NCI-H2196 treated with DMSO at 0.1 percent for 48 hours (cell line): ENCODE measurements around the gene PLEKHG4.

Experiments used
- DNase-seq: peaks from one replicate; lab custom pipeline; 2025; ENCODE audit not compliant: unreplicated experiment; lab: John Stamatoyannopoulos, UW

PLEKHG4 gene, protein sequence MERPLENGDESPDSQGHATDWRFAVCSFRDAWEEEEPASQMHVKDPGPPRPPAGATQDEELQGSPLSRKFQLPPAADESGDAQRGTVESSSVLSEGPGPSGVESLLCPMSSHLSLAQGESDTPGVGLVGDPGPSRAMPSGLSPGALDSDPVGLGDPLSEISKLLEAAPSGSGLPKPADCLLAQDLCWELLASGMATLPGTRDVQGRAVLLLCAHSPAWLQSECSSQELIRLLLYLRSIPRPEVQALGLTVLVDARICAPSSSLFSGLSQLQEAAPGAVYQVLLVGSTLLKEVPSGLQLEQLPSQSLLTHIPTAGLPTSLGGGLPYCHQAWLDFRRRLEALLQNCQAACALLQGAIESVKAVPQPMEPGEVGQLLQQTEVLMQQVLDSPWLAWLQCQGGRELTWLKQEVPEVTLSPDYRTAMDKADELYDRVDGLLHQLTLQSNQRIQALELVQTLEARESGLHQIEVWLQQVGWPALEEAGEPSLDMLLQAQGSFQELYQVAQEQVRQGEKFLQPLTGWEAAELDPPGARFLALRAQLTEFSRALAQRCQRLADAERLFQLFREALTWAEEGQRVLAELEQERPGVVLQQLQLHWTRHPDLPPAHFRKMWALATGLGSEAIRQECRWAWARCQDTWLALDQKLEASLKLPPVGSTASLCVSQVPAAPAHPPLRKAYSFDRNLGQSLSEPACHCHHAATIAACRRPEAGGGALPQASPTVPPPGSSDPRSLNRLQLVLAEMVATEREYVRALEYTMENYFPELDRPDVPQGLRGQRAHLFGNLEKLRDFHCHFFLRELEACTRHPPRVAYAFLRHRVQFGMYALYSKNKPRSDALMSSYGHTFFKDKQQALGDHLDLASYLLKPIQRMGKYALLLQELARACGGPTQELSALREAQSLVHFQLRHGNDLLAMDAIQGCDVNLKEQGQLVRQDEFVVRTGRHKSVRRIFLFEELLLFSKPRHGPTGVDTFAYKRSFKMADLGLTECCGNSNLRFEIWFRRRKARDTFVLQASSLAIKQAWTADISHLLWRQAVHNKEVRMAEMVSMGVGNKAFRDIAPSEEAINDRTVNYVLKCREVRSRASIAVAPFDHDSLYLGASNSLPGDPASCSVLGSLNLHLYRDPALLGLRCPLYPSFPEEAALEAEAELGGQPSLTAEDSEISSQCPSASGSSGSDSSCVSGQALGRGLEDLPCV

DNA sequence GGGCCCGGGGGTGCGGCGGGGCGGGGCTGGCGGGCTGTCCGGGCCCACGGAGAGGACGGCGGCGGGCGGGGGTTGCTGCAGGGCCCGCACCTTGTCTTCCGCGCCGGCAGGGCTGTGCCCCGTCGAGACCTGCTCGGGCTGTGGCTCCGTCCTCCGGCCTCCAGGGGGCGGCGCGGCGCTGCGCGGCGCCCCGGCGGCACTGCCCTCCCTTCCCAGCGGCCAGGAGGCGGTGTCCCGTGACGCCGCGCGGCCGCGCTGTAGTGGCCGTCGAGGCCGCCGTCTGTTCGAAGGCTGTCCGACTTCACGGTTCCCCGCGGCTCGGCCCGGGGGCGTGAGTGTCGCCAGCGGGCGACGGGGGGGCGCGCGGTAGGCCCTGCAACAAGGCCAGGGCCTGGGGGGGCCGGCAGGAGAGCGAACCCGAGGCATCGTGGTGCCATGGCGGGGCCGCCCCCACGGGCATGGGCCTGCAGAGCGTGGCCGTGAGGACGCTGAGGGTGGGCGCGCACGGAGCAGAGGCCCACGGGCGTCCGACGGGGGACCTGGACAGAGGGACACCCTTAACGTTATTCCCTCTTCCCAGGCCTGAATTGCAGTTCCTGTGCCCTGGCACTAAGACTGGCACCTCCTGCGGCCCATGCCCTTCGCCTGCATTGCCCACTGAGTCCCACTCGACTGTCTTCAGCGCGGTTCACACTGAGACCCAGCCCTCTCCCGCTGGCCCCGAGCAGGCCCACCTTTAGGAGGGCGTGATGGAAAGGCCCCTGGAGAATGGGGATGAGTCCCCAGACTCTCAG lies at the start of gene PLEKHG4:
PLEKHG4 (plus strand) TSS at position 237 of the 794 bp plus-strand sequence; CDS start at position 750, 513 bp downstream.
- peak; percentile 23 for DNase-seq

DNA sequence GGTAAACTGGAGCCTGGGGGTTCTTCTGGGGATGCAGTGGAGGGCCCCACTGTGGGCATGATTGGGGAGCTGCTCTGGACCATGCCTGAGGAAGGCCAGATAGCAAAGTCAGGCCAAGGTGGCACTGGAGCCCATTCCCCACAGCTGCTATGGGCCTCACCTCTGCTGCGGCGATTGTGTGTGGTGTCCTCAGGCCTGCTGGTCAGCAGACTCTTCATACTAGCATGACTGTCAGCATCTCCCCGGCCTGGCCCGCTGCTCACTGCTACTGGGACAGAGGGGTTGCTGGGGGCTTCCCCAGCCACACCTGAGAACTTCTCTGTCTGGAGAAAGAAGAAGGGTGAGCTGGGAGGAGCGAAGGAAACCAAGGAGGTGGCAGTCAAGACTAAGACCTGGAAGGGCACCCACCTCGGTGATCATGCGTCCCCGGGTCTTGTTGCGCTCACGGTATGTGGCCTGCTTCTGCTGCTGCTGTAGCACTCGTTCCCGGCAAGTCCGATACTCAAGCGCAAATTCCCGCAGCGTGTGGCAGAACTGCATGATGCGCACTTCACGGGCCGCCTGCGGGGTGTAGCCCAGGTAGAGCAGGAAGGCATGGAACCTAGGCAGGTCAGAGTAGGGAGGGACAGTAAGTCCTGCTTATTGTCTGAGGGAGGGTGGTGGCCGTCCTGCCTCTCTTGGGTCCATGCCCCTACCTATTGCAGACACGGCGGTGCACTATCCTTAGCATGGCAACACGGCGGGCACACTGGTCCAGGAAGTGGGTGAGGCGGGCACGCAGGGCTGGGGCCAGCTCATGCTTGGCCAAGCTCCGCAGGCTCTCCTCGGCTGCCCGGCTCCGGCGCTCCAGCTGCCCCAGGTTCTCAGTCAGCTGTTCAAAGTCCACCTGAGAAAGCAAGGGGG lies 49.2 kb upstream of the PLEKHG4 start:
- no peak for DNase-seq

DNA sequence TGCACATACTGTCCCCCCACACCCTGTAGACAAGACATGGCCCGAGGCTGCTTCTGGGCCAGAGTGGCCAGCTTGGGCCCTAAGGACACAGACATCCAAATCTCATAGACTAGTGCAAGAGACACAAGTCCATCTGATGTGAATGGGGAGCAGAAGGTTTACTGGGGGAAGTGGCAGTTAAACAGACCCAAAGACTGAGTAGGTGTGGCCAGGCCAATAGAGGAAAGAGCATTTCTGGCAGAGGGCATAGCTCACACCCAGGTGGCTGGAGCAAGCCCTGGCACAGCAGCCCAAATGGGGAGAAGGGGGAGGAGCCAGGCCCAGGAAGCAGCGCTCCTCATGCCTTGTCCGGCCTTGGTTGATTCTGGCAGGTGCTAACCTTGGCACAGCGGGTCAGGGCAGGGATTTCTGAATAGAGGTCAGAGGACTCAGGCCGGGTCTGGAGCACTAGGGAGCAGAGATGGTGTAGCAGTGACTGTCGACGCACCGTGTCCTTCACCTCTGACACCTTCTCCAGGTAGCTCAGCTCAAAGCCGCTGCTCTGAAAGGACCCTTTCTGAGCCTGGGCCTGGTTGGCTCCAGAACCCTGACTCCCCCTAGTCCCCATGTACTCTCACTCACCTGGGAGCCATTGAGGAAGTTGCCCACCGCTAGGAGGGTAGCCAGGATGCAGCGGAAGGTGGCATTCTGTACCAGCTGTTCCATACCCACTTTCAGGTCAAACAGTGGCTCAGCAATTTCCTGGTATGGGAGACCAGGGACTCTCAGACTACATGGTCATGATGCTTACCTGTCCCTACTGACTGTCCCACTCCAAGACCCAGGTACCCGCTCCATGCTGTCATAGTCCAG lies 48.3 kb upstream of the PLEKHG4 start:
- DNase-seq: peak; percentile 15

DNA sequence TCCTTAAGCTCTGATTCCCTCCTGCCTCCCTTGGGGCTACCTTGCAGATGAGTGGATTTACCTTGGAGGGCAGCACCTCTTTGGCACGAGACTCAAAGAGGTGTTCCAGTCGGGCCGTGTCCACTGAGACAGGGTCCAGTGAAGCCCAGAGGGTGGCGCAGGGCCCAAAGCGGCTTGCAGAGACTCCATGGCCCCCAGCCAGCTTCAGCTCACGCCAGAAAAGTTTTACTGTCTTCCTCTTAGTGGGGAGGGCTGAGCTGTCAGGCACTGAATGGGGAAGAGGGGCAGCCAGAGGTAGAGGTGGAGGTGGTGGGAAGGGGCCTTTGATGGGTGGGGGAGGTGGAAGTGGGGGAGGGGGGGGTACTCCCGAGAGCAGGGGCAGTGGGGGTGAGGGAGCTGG lies 45.7 kb upstream of the PLEKHG4 start:
- DNase-seq: no peak

DNA sequence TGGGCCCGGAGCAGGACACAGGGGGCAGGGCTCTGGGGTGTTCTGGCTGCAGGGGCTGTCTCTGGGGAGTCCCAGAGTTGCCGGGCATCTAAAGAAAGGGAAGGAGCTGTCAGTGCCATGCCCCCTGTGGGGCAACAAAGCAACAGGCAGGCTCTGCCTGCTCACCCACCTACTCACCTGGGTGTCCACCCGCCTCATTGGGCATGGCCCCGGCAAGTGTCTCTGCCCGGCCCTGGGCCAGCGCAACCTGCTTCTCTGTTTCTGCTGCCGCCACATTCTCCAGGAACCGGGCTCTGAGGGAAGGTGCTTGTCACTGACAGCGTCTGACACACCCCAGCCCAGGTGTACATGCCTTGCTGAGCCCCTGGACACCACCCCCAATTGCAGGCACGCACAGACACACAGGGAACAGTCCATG lies 45.1 kb upstream of the PLEKHG4 start:
- DNase-seq: no peak

DNA sequence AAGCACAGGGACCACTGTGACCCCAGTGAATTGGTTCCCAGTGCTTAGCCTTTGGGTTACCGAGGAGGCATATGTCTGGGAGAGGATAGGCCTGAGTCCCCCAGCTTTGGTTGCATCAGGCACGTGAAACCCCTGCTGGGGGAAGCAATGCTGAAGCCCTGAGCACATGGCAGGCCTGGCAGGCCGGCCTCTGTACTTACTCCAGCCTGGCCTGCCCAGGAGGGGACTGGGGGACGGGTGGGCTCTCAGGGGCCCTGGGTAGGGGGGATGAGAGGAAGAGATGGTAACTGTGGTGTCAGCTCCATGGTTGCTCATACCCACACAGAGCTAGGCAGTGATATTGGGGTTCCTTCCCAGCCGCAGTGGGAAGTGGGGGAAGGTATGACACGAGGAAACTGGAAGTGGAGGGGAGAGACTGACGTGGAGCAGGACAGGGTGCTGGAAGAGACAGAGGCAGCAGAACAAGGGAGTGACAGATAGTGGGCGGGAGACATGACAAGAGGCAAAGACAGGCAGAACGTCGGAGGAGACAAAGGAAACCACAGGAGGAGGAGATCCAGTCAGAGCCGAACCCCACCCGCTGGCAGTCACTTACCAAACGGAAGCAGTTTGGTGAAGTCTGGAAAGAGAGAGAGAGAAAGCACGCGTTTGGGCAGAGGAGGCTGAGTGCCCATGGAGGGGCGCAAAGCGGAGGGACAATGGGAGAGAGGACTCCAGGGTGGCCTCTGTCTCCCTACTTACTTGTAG lies 43.3 kb upstream of the PLEKHG4 start:
- no peak for DNase-seq

DNA sequence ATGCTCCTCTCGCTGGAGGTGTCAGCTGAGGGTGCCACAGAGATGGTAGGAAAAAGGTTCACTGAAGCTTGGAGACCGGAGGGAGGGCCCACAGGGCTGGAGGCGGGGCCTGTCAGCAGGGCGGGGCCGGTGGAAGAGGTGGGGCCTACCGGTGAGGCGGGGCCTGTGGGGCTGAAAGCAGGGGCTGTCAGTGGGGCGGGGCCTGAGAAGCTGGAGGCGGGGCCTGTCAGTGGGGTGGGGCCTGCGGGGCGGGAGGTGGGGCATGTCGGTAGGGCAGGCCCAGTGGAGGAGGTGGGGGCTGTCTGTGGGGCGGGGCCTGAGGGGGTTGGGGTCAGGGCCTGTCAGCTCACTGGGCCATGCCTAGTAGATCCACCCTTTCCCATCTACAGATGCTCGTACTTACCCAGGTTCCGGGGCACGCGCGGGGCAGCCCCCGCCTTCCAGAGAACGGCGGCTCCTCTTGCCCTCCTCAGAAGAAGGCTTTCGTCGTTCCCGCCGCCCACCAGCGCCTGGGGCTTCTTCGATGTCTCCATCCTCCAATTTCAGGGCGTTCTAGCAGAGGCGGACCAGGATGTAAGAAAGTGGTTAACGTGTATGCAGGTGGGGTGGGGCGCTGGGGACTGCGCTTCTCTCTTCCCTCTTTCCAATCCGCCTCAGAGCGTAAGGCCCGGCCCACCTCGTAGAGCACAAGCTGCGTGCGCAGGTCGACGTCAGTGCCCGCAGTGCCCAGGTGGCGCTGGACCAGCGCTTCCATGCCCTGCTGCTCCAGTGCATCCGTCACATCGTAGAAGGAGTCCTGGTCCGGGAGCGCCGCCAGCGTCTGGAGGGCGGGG lies 42.6 kb upstream of the PLEKHG4 start:
- DNase-seq: no peak

DNA sequence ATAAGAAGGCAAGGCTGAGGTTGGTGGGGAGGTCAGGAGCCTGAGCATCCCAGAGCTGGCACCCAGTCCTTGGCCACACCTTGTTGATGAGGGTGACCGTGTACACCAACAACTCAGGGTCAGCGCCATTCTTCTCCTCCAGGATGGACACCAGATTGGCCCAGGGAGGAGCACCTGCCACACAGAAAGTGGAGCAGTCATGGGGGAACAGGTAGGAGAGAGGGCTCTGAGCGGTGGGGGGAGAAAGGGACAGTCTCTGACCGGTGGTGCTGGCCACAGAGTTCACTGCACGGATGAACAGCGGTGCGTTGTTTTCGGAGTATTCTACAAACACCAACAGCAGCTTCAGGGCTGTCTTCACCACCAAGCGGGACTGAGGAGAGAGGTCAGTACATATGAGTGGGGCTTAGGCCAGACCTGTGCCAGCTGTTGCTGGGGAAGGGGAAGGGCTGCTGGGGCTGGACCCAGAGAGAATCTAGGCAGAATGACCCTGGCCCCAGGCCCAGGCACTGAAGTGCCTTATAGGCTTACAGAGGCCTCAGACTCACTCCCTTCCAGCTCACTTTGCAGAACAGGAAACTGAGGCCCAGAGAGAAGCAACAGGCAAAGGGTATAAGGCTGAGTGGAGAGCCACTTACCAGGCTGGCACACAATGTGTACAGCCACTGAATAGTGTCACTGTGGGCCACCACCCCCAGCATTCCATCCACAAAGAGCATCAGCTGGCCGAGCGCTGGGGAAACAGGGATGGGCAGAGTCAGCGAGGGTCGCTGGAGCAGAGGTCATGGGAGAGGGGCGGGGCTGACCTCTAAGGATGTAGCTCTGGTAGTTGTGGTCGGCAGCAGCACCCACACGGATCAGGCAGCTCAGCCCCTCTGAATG lies 41.7 kb upstream of the PLEKHG4 start:
- DNase-seq: no peak

DNA sequence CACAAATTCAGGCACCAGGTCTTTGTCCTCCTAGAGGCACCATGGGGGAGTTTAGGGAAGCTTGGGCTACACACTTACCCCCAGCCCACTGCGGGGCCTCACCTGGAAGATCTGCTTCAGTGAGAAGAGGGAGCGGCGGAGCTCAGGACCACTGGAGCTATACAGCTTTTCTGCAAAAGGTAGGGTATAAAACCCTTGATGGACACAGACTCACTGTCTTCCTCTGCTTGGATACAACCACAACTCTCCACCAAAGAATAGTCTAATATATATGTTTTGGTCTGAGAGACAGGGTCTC lies 41.1 kb upstream of the PLEKHG4 start:
- DNase-seq: no peak

DNA sequence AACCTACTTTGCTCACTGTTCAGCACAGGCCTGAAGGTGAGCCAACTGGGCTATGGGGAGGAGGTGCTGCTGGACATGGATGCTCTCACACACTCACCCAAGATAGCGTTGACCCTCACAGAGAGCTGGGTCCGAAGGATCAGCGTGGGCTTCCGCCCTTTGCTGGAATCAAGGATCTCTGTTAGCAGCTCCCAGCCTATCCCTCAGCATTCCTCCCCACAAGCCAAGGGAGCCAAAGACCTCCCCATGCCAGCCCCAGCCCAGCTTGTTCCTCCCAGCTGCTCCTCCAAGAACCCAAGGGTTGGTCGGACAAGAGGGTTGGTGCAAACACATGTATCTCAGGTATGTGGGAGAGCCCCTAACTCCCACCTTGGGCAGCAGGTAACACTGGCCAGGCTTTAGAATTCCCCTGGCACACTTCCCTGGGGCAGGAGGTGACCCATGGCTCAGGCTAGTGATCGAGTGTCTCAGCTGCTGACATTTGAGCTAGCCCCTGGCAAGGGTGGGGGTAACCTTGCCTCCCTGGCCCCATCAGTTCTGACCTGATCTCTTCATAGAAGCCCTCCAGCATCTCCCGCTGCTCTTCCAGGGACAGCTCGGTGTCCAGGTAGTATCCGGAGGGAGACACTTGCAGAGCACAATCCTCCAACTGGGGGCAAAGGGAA lies 40.4 kb upstream of the PLEKHG4 start:
- DNase-seq: no peak

DNA sequence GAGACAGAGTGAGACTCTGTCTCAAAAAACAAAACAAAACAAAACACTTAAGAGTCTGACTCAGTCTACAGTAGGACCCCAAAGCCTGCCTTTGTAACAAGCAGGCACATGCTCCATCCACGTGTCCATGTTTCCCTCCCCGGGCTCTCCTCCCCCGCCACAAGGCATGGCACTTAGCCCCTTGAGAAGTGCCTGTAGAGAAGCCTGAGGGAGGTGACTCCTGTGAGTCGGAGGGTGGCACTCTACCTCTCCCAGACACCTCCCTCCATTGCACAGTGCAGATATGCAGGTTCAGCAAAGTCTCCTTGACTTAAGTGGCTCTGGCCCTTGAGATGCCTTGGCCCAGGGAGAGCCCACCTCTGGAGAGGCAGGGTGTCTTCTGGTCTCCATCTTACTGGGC lies 38.8 kb upstream of the PLEKHG4 start:
- DNase-seq: no peak

DNA sequence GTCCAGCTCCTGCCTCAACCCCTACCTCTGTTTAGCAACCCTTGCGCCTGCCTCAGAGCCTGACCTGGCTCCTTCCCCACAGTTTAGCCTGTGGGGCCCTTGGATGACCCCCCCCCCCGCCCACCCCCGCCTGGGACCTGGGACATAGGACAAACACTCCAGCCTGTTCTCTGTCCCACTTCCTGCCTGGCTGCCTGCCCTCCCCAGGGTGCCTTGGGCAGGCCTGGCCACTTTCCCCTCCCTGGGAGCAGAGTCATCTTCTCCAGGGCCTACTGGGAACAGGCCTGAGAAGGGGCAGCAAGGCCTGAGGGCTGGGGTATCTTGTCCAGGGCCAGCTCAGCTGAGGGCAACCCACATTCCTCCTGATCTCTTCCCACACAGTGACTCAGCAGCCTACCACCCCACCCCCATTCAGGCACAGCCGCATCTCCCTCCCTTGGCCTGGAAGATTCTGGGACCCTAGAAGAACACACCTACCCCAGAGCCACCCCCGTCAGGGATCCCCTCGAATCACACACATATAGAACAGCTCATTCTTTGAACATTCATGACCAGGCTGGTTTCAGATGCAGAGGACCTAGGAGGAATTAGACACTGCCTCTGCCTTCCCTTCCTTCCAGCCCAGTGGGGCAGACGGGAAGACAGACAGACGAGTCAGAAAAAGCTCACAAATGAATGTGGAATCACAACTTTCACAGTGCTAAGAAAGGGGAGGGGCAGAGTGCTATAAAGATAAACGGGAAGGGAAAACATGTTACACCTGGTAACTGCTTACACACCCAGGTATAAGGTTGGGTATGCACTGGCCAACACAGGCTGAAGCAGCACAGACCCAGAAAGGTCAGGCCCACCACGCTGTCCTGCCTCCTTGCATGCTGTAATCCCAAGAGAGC lies 38.1 kb upstream of the PLEKHG4 start:
- DNase-seq: peak; percentile 17

DNA sequence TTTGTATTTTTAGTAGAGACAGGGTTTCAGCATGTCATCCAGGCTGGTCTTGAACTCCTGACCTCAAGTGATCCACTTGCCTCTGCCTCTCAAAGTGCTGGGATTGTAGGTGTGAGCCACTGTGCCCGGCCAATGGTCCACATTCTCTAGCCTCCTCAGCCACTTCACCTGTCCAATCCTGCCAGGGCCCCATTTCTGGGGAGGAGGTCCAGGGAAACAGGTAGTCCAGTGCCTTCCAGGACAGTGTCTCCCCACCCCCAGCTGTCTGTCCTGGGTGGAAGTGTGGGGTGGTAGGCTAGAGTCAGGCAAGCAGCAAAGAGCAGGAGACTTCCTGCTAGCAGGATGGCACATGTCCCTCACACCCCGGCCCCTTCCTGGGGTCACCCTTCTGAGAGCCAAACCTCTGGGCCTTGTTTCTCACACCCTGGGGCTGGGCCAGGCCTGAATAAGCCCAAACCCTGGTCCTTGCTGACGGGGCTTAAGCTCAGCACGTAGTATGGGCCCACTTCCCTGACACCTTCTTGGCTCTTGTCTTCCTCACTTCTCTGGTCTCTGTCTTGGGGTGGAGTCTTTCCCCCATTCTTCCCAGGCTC lies 37.1 kb upstream of the PLEKHG4 start:
- no peak for DNase-seq

DNA sequence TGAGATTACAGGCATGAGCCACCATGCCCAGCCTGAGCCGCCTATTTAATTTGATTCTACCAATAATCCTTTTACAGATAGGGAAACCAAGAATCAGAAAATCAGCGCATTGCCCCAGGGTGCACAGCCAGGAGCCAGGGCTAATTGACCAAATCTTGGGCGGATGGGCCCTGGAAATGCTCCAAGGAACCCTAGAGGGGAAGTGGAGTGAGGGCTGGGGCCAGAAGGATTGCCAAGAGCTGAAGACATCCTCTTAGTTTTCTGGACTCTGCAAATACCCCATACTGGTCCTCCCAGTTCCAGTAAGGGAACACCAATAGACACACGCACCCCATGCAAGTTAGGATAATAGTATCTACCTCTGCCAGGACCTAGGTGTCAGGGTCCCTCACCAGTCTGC lies 35.9 kb upstream of the PLEKHG4 start:
- DNase-seq: no peak
